HG03025 (cell line): ENCODE measurements around the gene RINT1.
"Not testable (repeated sequence)": the region's sequence is repeated elsewhere in the genome, so short reads cannot be mapped to it uniquely, and the experiment has no call there.

Source experiments
- ATAC-seq: cut with Tn5 transposase; IDR thresholded peaks from one replicate; pipeline ENCODE4 v1.9.1; 2021; ENCODE audit warnings: mild to moderate bottlenecking, moderate library complexity; ENCODE audit not compliant: unreplicated experiment, low FRiP score

Gene RINT1

DNA sequence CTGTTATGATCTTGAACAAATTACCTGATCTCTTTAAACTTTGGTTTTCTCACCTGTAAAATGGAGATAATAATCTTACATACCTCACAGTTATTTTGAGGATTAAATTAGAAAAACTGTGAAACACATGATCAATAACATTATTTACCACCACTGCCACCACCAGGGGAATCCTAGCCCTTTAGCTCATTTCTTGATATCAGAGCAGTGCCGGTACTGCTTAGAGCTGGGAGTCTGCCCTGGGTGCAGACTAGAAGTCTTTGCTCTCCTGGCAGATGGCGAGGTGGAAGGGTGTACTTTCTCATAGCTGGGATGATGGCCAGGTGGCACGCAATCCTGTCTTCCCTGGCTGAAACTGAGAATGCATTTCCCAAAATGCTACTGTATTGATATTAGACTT lies 62.0 kb downstream of the RINT1 start:
- no peak for ATAC-seq

DNA sequence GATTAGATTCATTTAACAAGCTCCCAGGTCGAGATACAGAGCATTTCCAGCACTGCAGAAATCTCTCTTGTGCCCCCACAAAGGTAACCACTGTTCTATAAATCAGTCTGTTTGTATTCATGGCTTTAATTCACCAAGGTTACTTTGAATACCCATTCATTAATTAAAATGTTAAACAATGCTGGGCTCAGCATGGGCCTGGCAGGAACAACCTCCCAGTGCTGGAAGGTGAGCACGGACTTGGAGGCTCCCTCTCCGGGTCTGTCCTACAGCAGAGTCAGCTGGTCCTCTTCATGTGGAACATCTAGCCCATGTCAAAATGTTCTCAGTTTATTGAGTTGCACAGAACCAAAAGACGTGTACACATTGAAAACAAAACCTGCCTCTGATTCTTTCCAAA lies 64.9 kb downstream of the RINT1 start:
- ATAC-seq: no peak

DNA sequence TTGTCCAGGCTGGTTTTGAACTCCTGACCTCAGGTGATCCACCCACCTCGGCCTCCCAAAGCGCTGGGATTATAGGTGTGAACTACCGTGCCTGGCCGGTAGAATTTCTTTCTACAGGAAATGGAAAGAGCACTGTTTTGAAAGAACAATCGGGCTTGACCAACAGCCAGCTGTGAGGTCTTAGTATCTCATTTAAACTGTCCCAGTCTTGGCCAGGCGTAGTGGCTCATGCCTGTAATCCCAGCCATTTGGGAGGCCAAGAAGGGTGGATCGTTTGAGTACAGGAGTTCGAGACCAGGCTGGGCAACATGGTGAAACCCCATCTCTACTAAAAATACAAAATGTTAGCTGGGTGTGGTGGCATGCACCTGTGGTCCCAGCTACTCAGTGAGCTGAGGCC lies 67.1 kb downstream of the RINT1 start:
- ATAC-seq: not testable (repeated sequence)

DNA sequence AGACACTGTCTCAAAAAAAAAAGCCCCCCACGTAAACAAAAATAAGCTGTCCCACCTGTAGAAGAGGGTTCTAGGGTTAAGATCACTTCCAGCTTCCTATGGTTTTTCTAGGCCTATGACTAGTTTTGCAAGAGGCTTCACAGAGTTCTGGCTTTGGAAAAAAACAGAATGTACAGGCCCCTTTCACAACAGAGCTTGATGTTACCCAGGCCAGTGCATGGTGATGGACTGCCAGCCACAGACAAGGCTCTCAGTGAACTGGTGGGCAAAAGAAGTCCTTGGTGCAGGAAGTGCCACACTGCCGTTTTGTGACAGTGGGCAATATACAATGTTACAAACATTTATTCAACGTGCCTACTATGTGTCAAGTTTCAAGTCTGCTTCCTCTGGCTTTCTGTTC lies 67.5 kb downstream of the RINT1 start:
- ATAC-seq: no peak

DNA sequence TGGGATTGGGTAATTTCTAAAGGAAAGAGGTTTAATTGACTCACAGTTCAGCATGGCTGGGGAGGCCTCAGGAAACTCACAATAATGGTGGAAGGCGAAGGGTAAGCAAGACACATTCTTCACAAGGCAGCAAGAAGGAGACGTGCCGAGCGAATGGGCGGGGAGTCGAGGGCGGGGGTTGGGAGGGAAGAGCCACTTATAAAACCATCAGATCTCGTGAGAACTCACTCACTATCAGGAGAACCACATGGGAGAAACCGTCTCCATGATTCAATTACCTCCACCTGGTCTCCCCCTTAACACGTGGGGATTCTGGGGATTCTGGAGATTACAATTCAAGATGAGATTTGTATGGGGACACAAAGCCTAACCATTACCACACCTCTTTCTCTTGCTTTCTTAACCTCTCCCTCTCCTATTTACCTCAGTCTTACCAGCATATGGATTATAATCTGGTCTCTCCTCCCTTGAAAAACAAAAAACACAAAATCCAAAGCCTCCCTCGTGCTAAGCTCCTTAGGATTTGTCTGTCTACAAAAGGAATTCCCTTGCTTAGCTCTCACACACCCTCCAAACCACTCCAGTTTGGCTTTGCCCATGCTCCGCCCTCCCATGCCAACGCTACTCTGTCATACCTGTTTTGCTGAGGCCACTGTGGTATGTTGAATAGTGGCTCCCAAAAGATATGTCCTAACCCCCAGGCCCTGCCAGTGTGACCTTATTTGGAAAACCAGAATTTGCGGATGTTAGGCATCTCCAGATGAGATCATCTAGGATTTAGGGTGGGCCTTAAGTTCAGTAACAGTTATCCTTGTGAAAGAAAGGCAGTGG lies 68.9 kb downstream of the RINT1 start:
- no peak for ATAC-seq

DNA sequence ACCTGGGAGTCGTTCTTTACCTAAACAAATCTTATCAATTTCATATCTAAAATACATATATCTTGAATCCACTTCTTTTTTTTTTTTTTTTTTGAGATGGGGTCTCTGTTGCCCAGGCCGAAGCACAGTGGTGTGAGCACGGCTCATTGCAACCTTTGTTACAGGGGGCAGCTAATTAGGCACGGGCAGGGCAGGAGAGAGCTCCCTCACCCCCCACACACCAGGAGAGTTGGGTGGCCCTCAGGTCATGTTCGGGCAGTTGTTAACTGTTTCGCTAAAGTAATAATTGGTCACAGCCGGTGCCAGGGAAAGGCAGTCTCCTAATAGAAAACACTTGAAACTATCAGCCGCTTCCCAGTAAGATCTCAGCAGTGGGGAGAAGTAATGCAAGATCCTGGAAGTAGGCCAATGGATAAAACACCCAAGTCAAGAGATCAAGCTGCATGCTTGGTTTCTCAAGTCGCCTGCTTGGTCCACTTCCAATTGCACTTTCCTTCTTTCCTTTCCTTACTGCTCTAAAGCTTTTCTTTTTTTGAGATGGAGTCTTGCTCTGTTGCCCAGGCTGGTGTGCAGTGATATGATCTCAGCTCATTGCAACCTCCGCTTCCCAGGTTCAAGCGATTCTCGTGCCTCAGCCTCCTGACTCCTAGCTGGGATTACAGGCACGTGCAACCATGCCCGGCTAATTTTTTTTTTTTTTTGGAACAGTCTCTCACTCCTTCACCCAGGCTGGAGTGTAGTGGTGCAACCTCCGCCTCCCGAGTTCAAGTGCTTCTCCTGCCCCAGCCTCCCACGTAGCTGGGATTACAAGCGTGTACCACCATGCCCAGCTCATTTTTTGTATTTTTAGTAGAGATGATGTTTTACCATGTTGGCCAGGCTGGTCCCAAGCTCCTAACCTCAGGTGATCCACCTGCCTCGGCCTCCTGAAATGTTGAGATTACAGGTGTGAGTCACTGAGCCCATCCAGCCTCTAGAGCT lies 70.6 kb downstream of the RINT1 start:
- no peak for ATAC-seq

DNA sequence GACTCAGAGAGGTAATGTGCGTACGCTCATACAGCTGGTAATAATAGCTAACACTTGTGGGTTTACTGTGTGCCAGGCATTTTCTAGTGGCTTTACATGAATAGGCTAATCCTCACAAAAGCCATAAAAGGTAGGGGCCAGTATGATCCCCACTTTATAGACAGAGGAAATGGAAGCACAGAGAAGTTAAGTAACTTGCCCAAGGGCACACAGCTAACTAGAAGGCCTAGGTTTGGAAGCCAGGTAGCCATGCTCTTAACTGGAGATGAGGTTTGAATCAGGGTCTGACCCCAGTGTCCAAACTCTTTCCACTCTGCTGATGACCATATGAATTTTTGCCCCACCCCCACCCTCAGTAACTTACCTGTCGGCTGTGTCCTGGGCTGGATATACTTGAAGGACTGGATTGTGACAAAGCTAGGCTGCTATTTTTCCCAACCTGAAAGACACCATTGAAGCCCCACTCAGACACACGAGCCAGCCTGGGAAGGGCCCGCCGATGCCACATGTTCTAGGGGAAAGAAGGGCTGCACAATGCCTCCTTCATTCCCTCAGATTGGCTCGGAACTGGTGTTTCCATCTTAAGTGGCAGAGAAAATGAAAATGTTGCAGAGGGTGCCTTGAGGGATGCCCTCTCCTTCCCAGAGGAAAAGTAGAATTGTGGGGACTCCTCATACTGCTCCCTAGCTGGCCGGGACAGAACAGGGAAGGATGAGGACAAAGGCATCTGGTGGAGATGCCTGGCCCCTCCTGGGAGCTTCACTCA lies 78.3 kb downstream of the RINT1 start:
- no peak for ATAC-seq

DNA sequence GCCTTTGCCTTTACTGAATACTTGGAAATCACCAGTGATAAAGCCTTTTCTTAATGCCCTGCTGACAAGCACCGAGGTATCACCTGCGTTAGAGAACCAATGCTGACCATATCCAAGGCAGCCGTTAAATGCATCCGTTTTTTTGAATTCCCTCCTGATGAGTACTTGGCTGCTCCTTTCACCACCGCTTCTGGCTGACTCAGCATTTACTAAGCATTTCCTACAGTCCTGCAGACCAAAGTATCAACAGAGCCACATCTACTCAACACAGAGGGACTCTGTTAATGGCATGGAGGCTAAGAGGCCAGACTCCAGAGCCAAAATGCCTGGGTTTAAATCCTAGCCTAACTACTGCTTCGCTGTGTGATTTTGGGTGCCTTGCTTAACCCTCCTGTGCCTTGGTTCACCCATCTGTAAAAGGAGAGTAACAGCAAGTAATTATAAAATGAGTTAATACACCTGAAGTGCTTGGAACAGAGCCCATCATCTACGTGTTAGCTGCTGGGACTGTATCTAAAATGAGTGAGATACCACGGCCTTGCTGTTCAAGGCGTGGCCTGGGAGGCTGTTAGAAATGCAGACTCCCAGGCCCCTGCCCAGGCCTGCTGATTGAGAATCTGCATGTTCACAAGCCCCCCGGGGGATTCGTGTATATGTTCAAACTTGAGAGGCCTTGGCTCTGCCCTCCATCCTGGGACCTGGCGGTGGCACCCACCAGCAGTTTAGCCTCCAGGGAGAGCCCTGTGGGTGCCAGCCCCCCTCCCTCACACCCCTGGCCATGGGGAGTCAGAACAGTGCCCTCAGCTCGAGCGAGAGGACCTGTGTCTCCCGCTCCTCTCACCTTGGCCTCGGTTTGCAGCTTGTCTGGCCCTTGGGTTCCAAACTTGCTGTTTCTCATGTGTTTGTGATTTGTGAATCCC lies 80.1 kb downstream of the RINT1 start:
- no peak for ATAC-seq

DNA sequence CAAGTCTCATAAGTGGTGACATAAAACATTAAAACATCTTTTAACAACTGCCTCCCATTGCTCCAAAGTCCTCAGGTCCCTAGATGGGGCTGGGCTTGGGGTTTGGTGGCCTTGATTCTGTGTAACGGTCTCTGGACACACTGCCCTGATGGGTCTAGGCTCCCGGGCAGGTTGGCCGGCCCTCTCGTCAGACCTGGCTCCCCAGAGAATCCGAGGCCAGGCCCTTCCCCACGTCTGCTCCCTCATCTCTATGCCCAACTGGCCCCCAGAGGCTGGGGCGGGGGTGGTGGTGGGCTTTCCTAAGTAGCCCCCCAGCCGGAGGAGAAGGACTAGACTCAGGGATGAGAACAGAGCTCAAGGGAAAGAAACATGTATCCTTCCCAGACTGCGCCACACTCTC lies 80.8 kb downstream of the RINT1 start:
- no peak for ATAC-seq

DNA sequence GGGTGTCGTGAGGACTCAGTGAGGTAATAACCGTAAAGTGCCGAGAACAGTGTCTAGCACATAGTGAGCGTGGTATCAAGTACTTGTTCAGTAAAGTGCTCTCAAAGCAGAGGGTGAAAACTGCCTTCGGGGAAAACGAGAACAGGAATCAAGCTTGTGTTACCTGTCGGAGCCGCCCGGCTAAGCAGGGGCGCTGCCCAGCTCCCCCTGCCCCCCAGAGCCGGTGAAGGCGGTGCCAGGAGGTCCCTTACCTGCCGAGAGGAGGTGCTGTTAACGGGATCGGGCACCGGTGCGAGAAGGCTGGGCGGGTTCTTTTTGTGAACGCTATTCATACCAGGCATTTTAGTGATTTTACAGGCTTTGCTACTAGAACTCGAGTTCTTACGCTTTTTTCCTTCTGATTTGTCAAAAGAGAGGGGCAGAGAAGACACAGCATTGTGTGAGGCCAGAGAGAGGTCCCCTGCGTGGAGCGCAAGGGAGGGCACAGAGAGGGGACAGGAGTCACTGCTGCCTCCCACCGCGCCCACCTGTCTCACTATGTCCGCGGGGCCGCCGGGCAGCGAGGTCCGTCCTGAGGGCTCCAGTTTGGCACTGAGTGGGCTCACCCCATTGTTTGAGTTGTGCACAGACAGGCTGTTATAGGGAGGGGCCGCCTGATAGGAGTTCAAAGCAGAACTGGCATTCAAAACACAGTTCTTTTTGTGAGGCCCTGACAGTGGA lies 81.8 kb downstream of the RINT1 start:
- no peak for ATAC-seq

DNA sequence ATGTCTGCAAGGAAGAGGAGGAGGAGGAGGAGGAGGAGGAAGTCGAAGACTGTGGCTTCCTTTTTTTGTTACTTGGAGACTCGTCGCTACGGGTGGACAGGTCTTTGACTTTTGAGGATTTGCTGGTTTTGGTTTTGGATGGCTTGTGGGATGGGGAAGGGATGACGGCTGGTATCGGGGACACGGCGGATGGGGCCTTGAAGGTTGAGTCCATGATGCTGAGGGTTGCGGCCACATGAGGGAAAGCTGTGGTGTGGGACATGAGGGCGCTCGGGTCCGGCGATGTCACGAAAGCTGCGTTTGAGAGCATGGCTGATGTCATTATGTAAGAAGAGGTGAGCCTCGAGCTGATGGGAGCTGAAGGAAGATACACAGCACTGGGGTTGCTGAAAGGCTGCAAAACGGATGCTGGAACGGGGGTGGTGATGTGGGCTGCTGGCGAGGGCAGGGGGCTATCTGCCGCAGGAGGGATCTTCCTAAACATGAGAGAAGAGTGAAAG lies 82.4 kb downstream of the RINT1 start:
- ATAC-seq: no peak
